Retinal pigment epithelial cell (primary cell): Measurements from ENCODE around the gene CXorf38.

Experiments used
- DNase-seq: peaks from one replicate; pipeline ENCODE4 v3.0.0-alpha.2; 2010; ENCODE audit warnings: low read depth
- H3K4me3 ChIP-seq: 2 replicates; pipeline ENCODE4 v1.5.1; 2011; ENCODE audit warnings: mild to moderate bottlenecking, low read length, control low read depth, moderate library complexity
- TF ChIP-seq, protein P1 (sequence below): conservative IDR thresholded peaks from 2 replicates; pipeline ENCODE4 v1.5.1; 2011; ENCODE audit warnings: low read depth, low read length, control low read depth, inconsistent platforms

Gene CXorf38

GRCh38 chrX:40652664-40653063, 5.3 kb upstream of the CXorf38 start:
- H3K4me3 ChIP-seq: no peak overlapping the region
- TF ChIP-seq, protein P1, sequence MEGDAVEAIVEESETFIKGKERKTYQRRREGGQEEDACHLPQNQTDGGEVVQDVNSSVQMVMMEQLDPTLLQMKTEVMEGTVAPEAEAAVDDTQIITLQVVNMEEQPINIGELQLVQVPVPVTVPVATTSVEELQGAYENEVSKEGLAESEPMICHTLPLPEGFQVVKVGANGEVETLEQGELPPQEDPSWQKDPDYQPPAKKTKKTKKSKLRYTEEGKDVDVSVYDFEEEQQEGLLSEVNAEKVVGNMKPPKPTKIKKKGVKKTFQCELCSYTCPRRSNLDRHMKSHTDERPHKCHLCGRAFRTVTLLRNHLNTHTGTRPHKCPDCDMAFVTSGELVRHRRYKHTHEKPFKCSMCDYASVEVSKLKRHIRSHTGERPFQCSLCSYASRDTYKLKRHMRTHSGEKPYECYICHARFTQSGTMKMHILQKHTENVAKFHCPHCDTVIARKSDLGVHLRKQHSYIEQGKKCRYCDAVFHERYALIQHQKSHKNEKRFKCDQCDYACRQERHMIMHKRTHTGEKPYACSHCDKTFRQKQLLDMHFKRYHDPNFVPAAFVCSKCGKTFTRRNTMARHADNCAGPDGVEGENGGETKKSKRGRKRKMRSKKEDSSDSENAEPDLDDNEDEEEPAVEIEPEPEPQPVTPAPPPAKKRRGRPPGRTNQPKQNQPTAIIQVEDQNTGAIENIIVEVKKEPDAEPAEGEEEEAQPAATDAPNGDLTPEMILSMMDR: no peak
- DNase-seq: no peak

GRCh38 chrX:40651620-40652223, 4.4 kb upstream of the CXorf38 start:
- DNase-seq: peak; percentile 28
- no peak overlapping the region for H3K4me3 ChIP-seq
- TF ChIP-seq, protein P1: peak; percentile 73

DNA sequence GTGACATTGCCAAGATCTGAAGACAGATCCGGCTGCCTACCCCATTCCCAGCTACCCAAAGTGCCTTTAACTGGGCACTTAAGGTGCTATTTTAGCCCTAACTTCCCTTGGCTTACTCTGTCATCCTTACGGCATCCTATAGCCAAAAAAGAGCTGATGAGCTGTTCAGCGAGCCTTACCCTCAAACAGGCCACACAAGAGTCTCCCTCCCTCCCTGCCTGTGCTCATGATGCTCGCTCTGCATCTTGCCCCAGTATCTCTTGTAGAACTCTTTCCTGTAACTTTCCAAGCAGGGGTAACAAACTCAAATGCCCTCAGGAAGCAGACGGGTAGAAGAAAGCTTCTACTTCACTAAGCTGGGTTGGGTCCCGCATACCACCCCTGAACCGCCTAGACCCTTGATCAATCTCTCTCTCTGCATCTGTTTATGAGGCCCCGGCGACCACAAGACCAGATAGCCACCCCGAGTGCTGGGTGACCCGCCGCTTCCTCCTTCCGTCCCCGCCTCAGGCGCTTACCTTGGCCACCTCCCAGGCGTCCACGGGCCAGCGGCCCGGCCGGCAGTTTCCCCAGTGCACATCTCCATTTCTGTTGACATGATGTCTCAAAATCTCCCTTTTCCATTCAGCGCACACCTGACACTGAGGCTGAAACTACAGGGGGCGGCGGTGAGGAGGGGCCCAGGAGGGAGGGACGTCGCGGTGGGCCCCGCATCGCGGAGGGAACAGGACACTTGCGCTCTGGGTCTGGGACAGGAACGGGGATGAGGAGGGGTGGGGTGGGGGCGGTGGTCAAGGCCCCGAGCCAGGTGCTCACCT, 663 bp downstream of the CXorf38 start:
- no peak for DNase-seq

DNA sequence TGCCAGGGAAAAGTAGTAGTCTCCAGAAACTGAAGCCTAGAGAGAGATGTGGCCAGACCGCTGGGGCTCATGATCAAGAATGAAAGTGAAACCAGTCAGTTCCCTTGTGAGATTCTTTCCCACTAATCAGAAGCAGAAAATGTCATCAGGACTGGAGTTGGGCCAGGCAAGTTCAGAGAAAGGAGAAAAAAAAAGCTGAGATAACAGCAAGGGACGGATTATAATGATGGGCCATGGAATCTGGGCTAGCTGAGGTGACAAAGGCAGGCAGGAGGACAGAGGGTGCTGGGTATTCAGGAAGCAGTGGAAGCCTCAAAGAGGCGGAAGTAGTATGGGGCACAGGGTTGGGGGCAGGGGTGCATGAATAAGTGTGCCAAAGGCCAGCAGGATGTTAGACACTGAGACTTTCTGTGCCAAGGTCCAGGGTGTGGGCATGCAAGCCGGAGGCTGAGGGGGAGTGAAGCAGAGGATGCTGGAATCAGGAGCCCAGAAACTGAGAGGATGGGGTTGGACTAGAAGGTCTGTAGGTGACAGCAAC, 2.5 kb downstream of the CXorf38 start:
- TF ChIP-seq, protein P1: no peak
- DNase-seq: peak; percentile 17

More for the DNA sequence above, 663 bp downstream of the CXorf38 start:
- H3K4me3 ChIP-seq: peak overlapping the region; percentile 74
- TF ChIP-seq, protein P1: no peak

DNA sequence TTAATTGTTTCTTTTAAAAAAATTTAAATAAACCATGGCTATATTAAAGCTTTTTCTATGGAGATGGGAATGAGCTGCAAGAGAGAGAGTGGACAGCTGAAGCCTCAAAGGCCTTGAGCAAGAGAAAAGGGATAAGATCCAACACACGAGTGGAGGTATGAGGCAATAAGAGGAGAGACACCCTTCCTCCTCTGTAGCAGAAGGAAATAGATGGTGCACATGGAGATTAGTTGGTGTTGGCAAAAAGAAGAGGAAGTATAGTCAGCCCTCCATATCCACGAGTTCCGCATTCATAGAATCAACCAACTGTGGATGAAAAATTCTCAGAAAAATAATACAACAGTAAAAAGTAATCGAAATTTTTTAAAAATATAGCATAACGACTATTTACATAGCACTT, 3.2 kb downstream of the CXorf38 start:
- no peak for DNase-seq
- TF ChIP-seq, protein P1: no peak
- H3K4me3 ChIP-seq: no peak overlapping the region

More for the DNA sequence above, 2.5 kb downstream of the CXorf38 start:
- no peak overlapping the region for H3K4me3 ChIP-seq

GRCh38 chrX:40637687-40638086, 9.7 kb downstream of the CXorf38 start:
- TF ChIP-seq, protein P1: no peak
- no peak overlapping the region for H3K4me3 ChIP-seq
- no peak for DNase-seq

GRCh38 chrX:40632199-40632598, 15.2 kb downstream of the CXorf38 start:
- no peak for DNase-seq

More at GRCh38 chrX:40632199-40632598, 15.2 kb downstream of the CXorf38 start:
- H3K4me3 ChIP-seq: no peak overlapping the region
- TF ChIP-seq, protein P1: no peak
